A673 (cell line): Measurements from ENCODE around the gene PIK3C2B.

Experiments used
- CTCF ChIP-seq: fragments of 300-800, 200-600 bp; sonication (generic); conservative IDR thresholded peaks from 2 replicates; pipeline ENCODE4 v1.5.1; 2017; ENCODE audit warnings: low read depth, mild to moderate bottlenecking, antibody characterized with exemption, low read length, moderate library complexity, mixed read lengths
- EZH2 ChIP-seq: fragments of 200-600 bp; sonication (generic); IDR thresholded peaks from 2 replicates; pipeline ENCODE4 v1.6.1; 2017; ENCODE audit warnings: borderline replicate concordance, low read depth, mild to moderate bottlenecking, mixed read lengths, antibody characterized with exemption, low read length; ENCODE audit not compliant: poor library complexity, severe bottlenecking

GRCh38 chr1:204447736-204448135, 46.9 kb downstream of the PIK3C2B start:
- TF ChIP-seq EZH2 (no peak), CTCF (no peak)
